ENCODE measurements around the gene SPEG.

Gene SPEG

GRCh38 chr2:219426068-219426443 is 8.6 kb upstream of the SPEG start:
- DNase-seq = no peak

GRCh38 chr2:219426534-219427136 is 8.0 kb upstream of the SPEG start:
- DNase-seq = no peak

GRCh38 chr2:219428469-219428868 is 6.2 kb upstream of the SPEG start:
- DNase-seq = no peak

- DNase-seq = no peak
Observed at GRCh38 chr2:219429958-219430606, 4.6 kb upstream of the SPEG start.

- DNase-seq = peak; percentile 26
Observed at GRCh38 chr2:219430633-219431615, 3.7 kb upstream of the SPEG start.

GRCh38 chr2:219433666-219434467 is 776 bp upstream of the SPEG start:
- peak; percentile 67 for DNase-seq

- DNase-seq = no peak
Observed at GRCh38 chr2:219434468-219434717, 250 bp upstream of the SPEG start.

GRCh38 chr2:219435701-219436100 is 1.1 kb downstream of the SPEG start:
- no peak for DNase-seq

GRCh38 chr2:219436491-219436890 is 1.8 kb downstream of the SPEG start:
- DNase-seq = no peak

- DNase-seq = no peak
Observed at GRCh38 chr2:219437141-219437540, 2.5 kb downstream of the SPEG start.

- no peak for DNase-seq
Observed at GRCh38 chr2:219437690-219438206, 3.1 kb downstream of the SPEG start.

GRCh38 chr2:219438453-219438852 is 3.8 kb downstream of the SPEG start:
- DNase-seq = no peak

GRCh38 chr2:219439506-219439905 is 4.9 kb downstream of the SPEG start:
- DNase-seq = no peak

- DNase-seq = no peak
Observed at GRCh38 chr2:219440388-219441256, 6.0 kb downstream of the SPEG start.

GRCh38 chr2:219441451-219442255 is 7.0 kb downstream of the SPEG start:
- peak; percentile 69 for DNase-seq

- peak; percentile 15 for DNase-seq
Observed at GRCh38 chr2:219442256-219443015, 7.8 kb downstream of the SPEG start.

- DNase-seq = no peak
Observed at GRCh38 chr2:219443016-219443696, 8.5 kb downstream of the SPEG start.

GRCh38 chr2:219443697-219444023 is 9.0 kb downstream of the SPEG start:
- no peak for DNase-seq

- no peak for DNase-seq
Observed at GRCh38 chr2:219444566-219445091, 10.0 kb downstream of the SPEG start.

GRCh38 chr2:219445220-219445640 is 10.6 kb downstream of the SPEG start:
- DNase-seq = no peak

All from NCI-H146 (cell line).